Measurements from ENCODE around the gene KLRC3.

DNA sequence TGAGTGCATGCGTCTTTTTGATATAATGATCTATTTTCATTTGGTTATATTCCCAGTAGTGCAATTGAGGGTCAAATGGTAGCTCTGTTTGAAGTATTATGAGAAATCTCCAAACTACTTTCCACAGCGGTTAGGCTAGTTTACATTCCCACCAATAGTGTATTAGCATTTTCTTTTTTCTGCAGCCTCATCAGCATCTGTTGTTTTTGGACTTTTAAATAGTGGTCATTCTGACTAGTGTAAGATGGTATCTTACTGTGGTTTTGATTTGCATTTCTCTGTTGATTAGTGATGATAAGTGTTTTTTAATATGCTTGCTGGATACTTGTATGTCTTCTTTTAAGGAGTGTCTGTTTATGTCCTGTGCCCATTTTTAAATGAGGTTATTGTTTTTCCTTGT lies 36.5 kb upstream of the KLRC3 start:
- TF ChIP-seq, protein P1, sequence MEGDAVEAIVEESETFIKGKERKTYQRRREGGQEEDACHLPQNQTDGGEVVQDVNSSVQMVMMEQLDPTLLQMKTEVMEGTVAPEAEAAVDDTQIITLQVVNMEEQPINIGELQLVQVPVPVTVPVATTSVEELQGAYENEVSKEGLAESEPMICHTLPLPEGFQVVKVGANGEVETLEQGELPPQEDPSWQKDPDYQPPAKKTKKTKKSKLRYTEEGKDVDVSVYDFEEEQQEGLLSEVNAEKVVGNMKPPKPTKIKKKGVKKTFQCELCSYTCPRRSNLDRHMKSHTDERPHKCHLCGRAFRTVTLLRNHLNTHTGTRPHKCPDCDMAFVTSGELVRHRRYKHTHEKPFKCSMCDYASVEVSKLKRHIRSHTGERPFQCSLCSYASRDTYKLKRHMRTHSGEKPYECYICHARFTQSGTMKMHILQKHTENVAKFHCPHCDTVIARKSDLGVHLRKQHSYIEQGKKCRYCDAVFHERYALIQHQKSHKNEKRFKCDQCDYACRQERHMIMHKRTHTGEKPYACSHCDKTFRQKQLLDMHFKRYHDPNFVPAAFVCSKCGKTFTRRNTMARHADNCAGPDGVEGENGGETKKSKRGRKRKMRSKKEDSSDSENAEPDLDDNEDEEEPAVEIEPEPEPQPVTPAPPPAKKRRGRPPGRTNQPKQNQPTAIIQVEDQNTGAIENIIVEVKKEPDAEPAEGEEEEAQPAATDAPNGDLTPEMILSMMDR (IDR thresholded peaks at IDR 0.05; ENCODE audit: poor library complexity): no peak
- TF ChIP-seq EZH2 (IDR thresholded peaks at IDR 0.05; ENCODE audit: borderline replicate concordance): no peak
- no peak for TF ChIP-seq EZH2phosphoT487 (IDR thresholded peaks at IDR 0.05; ENCODE audit: low read depth, severe bottlenecking, unreplicated experiment)

Data from hepatocyte (in vitro differentiated cells).